ENCODE data around the gene FNIP1. TPM values are rescaled to one million over a fixed set of nuclear protein-coding genes. Genes with fewer than 3 reads are reported as not detected.

FNIP1 gene
- total and polyA plus RNA-seq, 2 of the 13 experiments (the other 11 are each of a cell fraction or from before 2014, with no cell fraction given) = 10.9 to 29.3 TPM

GRCh38 chr5:131791866-131792265 lies 5.0 kb downstream of the FNIP1 start:
- ATAC-seq (no peak), FAIRE-seq (no peak), DNase-seq (ENCODE audit: low spot score) (no peak)
- Histone ChIP-seq H4K20me1 (ENCODE audit: insufficient read depth, low read length) (peaks cover 57% of the 10 kb centered on the region), H3K27me3 (ENCODE audit: control insufficient read depth in 1 of 2, insufficient read depth in 2 of 2, low read length in 2 of 2) (no peaks in the 10 kb centered on the region; a peak in 1 of 5 replicates), H3K4me3 (replicated peaks in 1 of 3; ENCODE audit: insufficient read depth in 1 of 3, low read depth in 2 of 3, low read length in 3 of 3) (no peak overlapping the region), H3K4me2 (ENCODE audit: low read depth, low read length) (no peak overlapping the region), H3K36me3 (replicated peaks in 1 of 2; ENCODE audit: control insufficient read depth in 1 of 2, insufficient read depth in 2 of 2, low read length in 2 of 2) (no peaks in the 10 kb centered on the region), H3K4me1 (ENCODE audit: insufficient read depth, low read length) (peaks cover 47% of the 10 kb centered on the region), H3K9me3 (ENCODE audit: low read length) (no peaks in the 10 kb centered on the region), H2AFZ (ENCODE audit: low read length) (no peak overlapping the region), H3K9ac (ENCODE audit: insufficient read depth, low read depth, low read length) (no peak overlapping the region), H3K27ac (ENCODE audit: extremely low read length, insufficient read depth, low read length) (no peak overlapping the region), H3K79me2 (ENCODE audit: insufficient read depth, low read length) (peaks cover 94% of the 10 kb centered on the region)
- POLR2A ChIA-PET = interaction anchor here (0.7 kb wide), 1 partner anchor 267 kb away, joined by 3 read pairs; no protein-coding TSS in a partner anchor
- intact Hi-C loops (cut with micrococcal nuclease; ENCODE audit: unreplicated experiment) (no loop called here), in situ Hi-C loops (cut with HindIII; ENCODE audit: extremely low pct_ligation_motif_present, low pct_unique_long_range_greater_than_20kb) (no loop called here)
- 96% methylated on average over 6 of the region's 6 CpGs for WGBS (ENCODE audit: low lambda C conversion rate)
- CTCF ChIA-PET (ENCODE audit: low intra/inter-chr PET ratio, low total read pairs) = no interaction called here
- TF ChIP-seq HDAC2 (CRISPR knock-in tag; IDR thresholded peaks at IDR 0.05) (no peak), ZFP36 (IDR thresholded peaks at IDR 0.05; ENCODE audit: borderline replicate concordance, low read depth, low read length, partially characterized antibody) (no peak), ZNF280D (CRISPR knock-in tag; IDR thresholded peaks at IDR 0.05) (no peak), TFDP1 (CRISPR knock-in tag; IDR thresholded peaks at IDR 0.05; ENCODE audit: borderline replicate concordance) (no peak), HMGXB3 (CRISPR knock-in tag; IDR thresholded peaks at IDR 0.05; ENCODE audit: borderline replicate concordance) (no peak), MXD3 (CRISPR knock-in tag; IDR thresholded peaks at IDR 0.05) (no peak), KLF6 (CRISPR knock-in tag; IDR thresholded peaks at IDR 0.05) (no peak), ZMYM2 (CRISPR knock-in tag; IDR thresholded peaks at IDR 0.05) (no peak), ARID4A (CRISPR knock-in tag; IDR thresholded peaks at IDR 0.05; ENCODE audit: borderline replicate concordance) (no peak), RBAK (CRISPR knock-in tag; IDR thresholded peaks at IDR 0.05) (no peak)
- BruUV-seq (replicated peaks) = no TSS peak

Measured in HepG2 (cell line).